ENCODE results near the gene ADGRB2. TPM values are rescaled to one million over a fixed set of nuclear protein-coding genes. Genes with fewer than 3 reads are reported as not detected.

The ADGRB2 gene
- total RNA-seq, 1 experiment from 2014 or later, result 34.8 TPM

GRCh38 chr1:31750858-31751510 is 13.2 kb downstream of the ADGRB2 start:
- ChIA-PET POLR2A (no interaction called here), CTCF (no interaction called here)
- Histone ChIP-seq H3K4me1 (ENCODE audit: control insufficient read depth, insufficient read depth, low read length) (peaks cover 43% of the 10 kb centered on the region), H3K27ac (ENCODE audit: low read length) (no peak overlapping the region), H3K27me3 (ENCODE audit: control insufficient read depth, insufficient read depth, low read length) (no peaks in the 10 kb centered on the region), H3K36me3 (ENCODE audit: control insufficient read depth, insufficient read depth, low read length) (no peaks in the 10 kb centered on the region), H3K9me3 (ENCODE audit: control insufficient read depth, insufficient read depth, low read depth, low read length) (no peaks in the 10 kb centered on the region), H3K4me3 (ENCODE audit: low read depth in 2 of 2, low read length in 2 of 2) (no peak overlapping the region)
- BruUV-seq (replicated peaks), result no TSS peak
- intact Hi-C loops (cut with micrococcal nuclease; ENCODE audit: unreplicated experiment) (no loop called here), in situ Hi-C loops (cut with HindIII; ENCODE audit: low pct_unique_long_range_greater_than_20kb, low sequenced_read_pairs) (no loop called here)
- ATAC-seq (no peak), DNase-seq (ENCODE audit: low read depth, low spot score) (no peak)
- TF ChIP-seq REST (IDR thresholded peaks at IDR 0.05; ENCODE audit: insufficient read depth in 1 of 2, low read depth in 2 of 2, low read length in 1 of 2) (no peak), POLR2AphosphoS5 (IDR thresholded peaks at IDR 0.05; ENCODE audit: low read depth, low read length) (no peak), TCF7L2 (IDR thresholded peaks at IDR 0.05; ENCODE audit: low read depth, low read length) (no peak), SIN3A (IDR thresholded peaks at IDR 0.05; ENCODE audit: borderline replicate concordance, insufficient read depth, low read depth, low read length) (no peak), CTCF (IDR thresholded peaks at IDR 0.05) (no peak)

DNA sequence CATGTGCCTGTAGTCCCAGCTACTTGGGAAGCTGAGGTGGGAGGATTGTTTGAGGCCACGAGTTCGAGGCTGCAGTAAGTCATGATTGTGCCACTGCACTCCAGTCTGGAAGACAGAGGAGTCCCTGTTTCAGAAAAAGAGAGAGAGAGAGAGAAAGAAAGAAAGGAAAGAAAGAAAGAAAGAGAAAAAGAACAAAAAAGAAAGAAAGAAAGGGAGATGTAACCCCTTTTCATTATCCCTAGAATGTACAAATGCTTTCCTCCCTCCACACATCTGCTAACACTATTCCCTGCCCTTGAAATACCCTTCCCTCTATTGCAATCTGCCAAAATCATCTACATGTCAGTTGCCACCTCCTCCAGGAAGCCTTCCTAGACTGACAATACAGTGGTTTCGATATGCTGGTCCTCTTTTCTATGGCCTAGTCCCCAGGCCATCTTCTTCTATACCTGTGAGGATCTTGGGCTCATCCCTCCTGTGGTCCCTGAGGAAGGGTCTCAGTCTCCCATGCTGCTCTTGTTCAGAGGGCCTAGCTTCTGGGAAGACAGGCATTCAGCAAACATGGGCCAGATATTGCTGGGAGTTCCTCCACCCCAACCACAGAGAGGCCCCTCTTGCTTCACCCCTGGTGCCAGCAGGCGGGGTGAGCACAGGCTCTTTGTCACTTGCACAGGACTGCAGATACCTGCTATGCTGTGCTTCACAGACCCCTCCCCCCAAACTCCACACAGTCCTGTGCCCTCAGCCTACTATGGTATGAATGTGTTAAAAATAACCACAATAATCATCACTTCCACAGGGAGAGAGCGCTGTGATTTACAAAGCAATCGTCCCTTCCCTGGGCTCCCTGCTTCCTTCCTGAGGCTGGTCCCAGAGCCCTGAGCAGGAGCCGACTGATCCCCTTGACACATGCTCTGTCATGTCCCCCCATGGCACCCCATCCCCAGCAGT is 14.1 kb downstream of the ADGRB2 start:
- ATAC-seq, result no peak
- intact Hi-C loops (cut with micrococcal nuclease; ENCODE audit: unreplicated experiment) (loop anchor here (10.0 kb wide), 1 partner anchor 85 kb away; no protein-coding TSS in a partner anchor), in situ Hi-C loops (cut with HindIII; ENCODE audit: low pct_unique_long_range_greater_than_20kb, low sequenced_read_pairs) (no loop called here)
- Histone ChIP-seq H3K27me3 (ENCODE audit: control insufficient read depth, insufficient read depth, low read length) (no peaks in the 10 kb centered on the region), H3K4me3 (ENCODE audit: low read depth in 2 of 2, low read length in 2 of 2) (no peak overlapping the region), H3K36me3 (ENCODE audit: control insufficient read depth, insufficient read depth, low read length) (no peaks in the 10 kb centered on the region), H3K27ac (ENCODE audit: low read length) (no peak overlapping the region), H3K9me3 (ENCODE audit: control insufficient read depth, insufficient read depth, low read depth, low read length) (no peaks in the 10 kb centered on the region), H3K4me1 (ENCODE audit: control insufficient read depth, insufficient read depth, low read length) (peaks cover 45% of the 10 kb centered on the region)
- ChIA-PET POLR2A (no interaction called here), CTCF (interaction anchor here (0.5 kb wide), 1 partner anchor 273 kb away, joined by 3 read pairs; no protein-coding TSS in a partner anchor)
- no peak for TF ChIP-seq POLR2AphosphoS5 (IDR thresholded peaks at IDR 0.05; ENCODE audit: low read depth, low read length)
- no peak for TF ChIP-seq REST (IDR thresholded peaks at IDR 0.05; ENCODE audit: insufficient read depth in 1 of 2, low read depth in 2 of 2, low read length in 1 of 2)
- TF ChIP-seq SIN3A (IDR thresholded peaks at IDR 0.05; ENCODE audit: borderline replicate concordance, insufficient read depth, low read depth, low read length), result no peak
- TF ChIP-seq CTCF (IDR thresholded peaks at IDR 0.05), result no peak
- TF ChIP-seq TCF7L2 (IDR thresholded peaks at IDR 0.05; ENCODE audit: low read depth, low read length), result no peak
- no TSS peak for BruUV-seq (replicated peaks)
- DNase-seq (ENCODE audit: low read depth, low spot score), result no peak
